H9 (cell line): ENCODE data around the gene MAL. TPM values are rescaled to one million over a fixed set of nuclear protein-coding genes. Genes with fewer than 3 reads are reported as not detected.

Experiments
- DNase-seq: peaks from one replicate; pipeline ENCODE4 v3.0.0-alpha.2; 2017
- H2AFZ ChIP-seq: one replicate; pipeline ENCODE4 v1.6.1; 2013; ENCODE audit warnings: mild to moderate bottlenecking, low read length, control low read depth, moderate library complexity
- H2AK5ac ChIP-seq: 2 replicates; pipeline ENCODE4 v1.6.1; 2013; ENCODE audit warnings: low read length, control low read depth, mixed read lengths; ENCODE audit not compliant: insufficient read length
- H2BK120ac ChIP-seq: one replicate; pipeline ENCODE4 v1.6.1; 2013; ENCODE audit warnings: low read depth, mild to moderate bottlenecking, low read length, control low read depth, inconsistent platforms; ENCODE audit not compliant: poor library complexity, severe bottlenecking
- H2BK12ac ChIP-seq: 2 replicates; pipeline ENCODE4 v1.6.1; 2013; ENCODE audit warnings: low read length, control low read depth, mixed read lengths, low read depth; ENCODE audit not compliant: insufficient read length
- H2BK15ac ChIP-seq: 2 replicates; pipeline ENCODE4 v1.6.1; 2013; ENCODE audit warnings: low read depth, low read length, control low read depth
- H2BK20ac ChIP-seq: one replicate; pipeline ENCODE4 v1.6.1; 2013; ENCODE audit warnings: low read depth, mild to moderate bottlenecking, low read length, control low read depth, inconsistent platforms; ENCODE audit not compliant: poor library complexity, severe bottlenecking
- H2BK5ac ChIP-seq: 2 replicates; pipeline ENCODE4 v1.6.1; 2013; ENCODE audit warnings: low read length, control low read depth, mixed read lengths; ENCODE audit not compliant: insufficient read length
- H3K14ac ChIP-seq: 2 replicates; pipeline ENCODE4 v1.6.1; 2013; ENCODE audit warnings: low read length, control low read depth; ENCODE audit not compliant: insufficient read depth
- H3K18ac ChIP-seq: 2 replicates; pipeline ENCODE4 v1.6.1; 2013; ENCODE audit warnings: low read depth, mild to moderate bottlenecking, mixed read lengths, low read length, control low read depth; ENCODE audit not compliant: insufficient read length
- H3K23ac ChIP-seq: 2 replicates; pipeline ENCODE4 v1.6.1; 2013; ENCODE audit warnings: low read length, control low read depth, mixed read lengths, low read depth; ENCODE audit not compliant: insufficient read length
- H3K23me2 ChIP-seq: 2 replicates; pipeline ENCODE4 v1.6.1; 2013; ENCODE audit warnings: low read depth, mild to moderate bottlenecking, mixed read lengths, low read length, control low read depth; ENCODE audit not compliant: insufficient read length, poor library complexity, severe bottlenecking
- H3K27ac ChIP-seq: 2 replicates; pipeline ENCODE4 v1.5.1; 2013; ENCODE audit warnings: low read length, control low read depth, mixed read lengths, low read depth; ENCODE audit not compliant: insufficient read length
- H3K27me3 ChIP-seq: 2 replicates; pipeline ENCODE4 v1.6.1; 2013; ENCODE audit warnings: low read length, control low read depth, inconsistent platforms; ENCODE audit not compliant: insufficient read depth
- H3K4ac ChIP-seq: 2 replicates; pipeline ENCODE4 v1.6.1; 2013; ENCODE audit warnings: low read depth, mild to moderate bottlenecking, control low read depth, inconsistent platforms, low read length, moderate library complexity
- H3K4me1 ChIP-seq: 2 replicates; pipeline ENCODE4 v1.6.1; 2013; ENCODE audit warnings: low read length, control low read depth, inconsistent platforms; ENCODE audit not compliant: insufficient read depth
- H3K4me2 ChIP-seq: 2 replicates; pipeline ENCODE4 v1.6.1; 2013; ENCODE audit warnings: low read length, control low read depth, mixed read lengths; ENCODE audit not compliant: insufficient read length, insufficient read depth
- H3K56ac ChIP-seq: 2 replicates; pipeline ENCODE4 v1.6.1; 2013; ENCODE audit warnings: low read depth, mild to moderate bottlenecking, mixed read lengths, low read length, control low read depth; ENCODE audit not compliant: insufficient read length
- H3K79me1 ChIP-seq: 2 replicates; pipeline ENCODE4 v1.6.1; 2013; ENCODE audit warnings: low read depth, mild to moderate bottlenecking, moderate library complexity, low read length, control low read depth, inconsistent platforms; ENCODE audit not compliant: insufficient read depth, poor library complexity, severe bottlenecking
- H3K79me2 ChIP-seq: 2 replicates; pipeline ENCODE4 v1.6.1; 2013; ENCODE audit warnings: low read length, control low read depth, inconsistent platforms; ENCODE audit not compliant: insufficient read depth
- H3K9ac ChIP-seq: 2 replicates; pipeline ENCODE4 v1.6.1; 2013; ENCODE audit warnings: low read length, control low read depth, mixed read lengths; ENCODE audit not compliant: insufficient read length; ENCODE audit errors: extremely low read depth
- H3K9me3 ChIP-seq: one replicate; pipeline ENCODE4 v1.6.1; 2013; ENCODE audit warnings: low read depth, low read length, inconsistent platforms; ENCODE audit not compliant: control insufficient read depth
- H3T11ph ChIP-seq: one replicate; pipeline ENCODE4 v1.6.1; 2013; ENCODE audit warnings: mild to moderate bottlenecking, low read length, control low read depth, inconsistent platforms
- H4K20me1 ChIP-seq: one replicate; pipeline ENCODE4 v1.6.1; 2013; ENCODE audit not compliant: control insufficient read depth, insufficient read length, insufficient read depth
- H4K5ac ChIP-seq: 2 replicates; pipeline ENCODE4 v1.6.1; 2013; ENCODE audit warnings: low read depth, mild to moderate bottlenecking, mixed read lengths, low read length, control low read depth; ENCODE audit not compliant: insufficient read length
- H4K8ac ChIP-seq: replicated peaks from 2 replicates; pipeline ENCODE4 v1.6.1; 2013; ENCODE audit warnings: low read length, control low read depth, mixed read lengths, low read depth; ENCODE audit not compliant: insufficient read length
- H4K91ac ChIP-seq: 2 replicates; pipeline ENCODE4 v1.6.1; 2013; ENCODE audit warnings: low read depth, mild to moderate bottlenecking, moderate library complexity, mixed read lengths, low read length, control low read depth; ENCODE audit not compliant: insufficient read length
- H3K27ac Mint-ChIP-seq, 3 experiments: 2 replicates in 2 of 3; 3 replicates in 1 of 3; pipeline ENCODE4 v1.8.0; 2020 to 2021; ENCODE audit warnings: mixed read lengths in 3 of 3, mild to moderate bottlenecking in 1 of 3, moderate library complexity in 1 of 3
- H3K27me3 Mint-ChIP-seq: 2 replicates; pipeline ENCODE4 v1.8.0; 2021; ENCODE audit warnings: low read depth, mild to moderate bottlenecking, moderate library complexity, mixed read lengths
- H3K36me3 Mint-ChIP-seq, 3 experiments: 2 replicates in 2 of 3; 3 replicates in 1 of 3; pipeline ENCODE4 v1.8.0; 2020 to 2021; ENCODE audit warnings: low read depth in 3 of 3, mixed read lengths in 3 of 3; ENCODE audit not compliant: insufficient read depth in 1 of 3
- H3K4me1 Mint-ChIP-seq, 2 experiments: 2 replicates each; pipeline ENCODE4 v1.8.0; 2020; ENCODE audit warnings: mixed read lengths in 2 of 2
- H3K4me3 Mint-ChIP-seq, 2 experiments: 2 replicates in 1 of 2; 3 replicates in 1 of 2; pipeline ENCODE4 v1.8.0; 2020 to 2021; ENCODE audit warnings: mild to moderate bottlenecking in 2 of 2, mixed read lengths in 2 of 2, moderate library complexity in 1 of 2
- H3K9me3 Mint-ChIP-seq, 2 experiments: 2 replicates in 1 of 2; 3 replicates in 1 of 2; pipeline ENCODE4 v1.8.0; 2020; ENCODE audit warnings: mild to moderate bottlenecking in 2 of 2, mixed read lengths in 2 of 2, moderate library complexity in 1 of 2
- WGBS: extraction: QIAGEN DNeasy Blood & Tissue Kit; methylation state at CpG from one replicate; pipeline ENCODE4 v1.1.7; 2013; ENCODE audit warnings: missing lambda C conversion rate, low lambda C conversion rate, mixed read lengths; ENCODE audit not compliant: insufficient read length; ENCODE audit errors: extremely low coverage; 5-methylcytosine and 5-hydroxymethylcytosine counted together
- total RNA-seq: library from RNA; stranded (reverse); gene quantifications from 2 replicates; pipeline ENCODE4 v1.2.1, GENCODE V29; 2021
- TF ChIP-seq, protein P1 (sequence below): fragments of 200-600 bp; sonication (generic); conservative IDR thresholded peaks from 3 replicates; pipeline ENCODE4 v1.8.0; 2021; ENCODE audit warnings: antibody characterized with exemption, mild to moderate bottlenecking

Gene MAL
- total RNA-seq, 1 experiment from 2014 or later: not detected

DNA sequence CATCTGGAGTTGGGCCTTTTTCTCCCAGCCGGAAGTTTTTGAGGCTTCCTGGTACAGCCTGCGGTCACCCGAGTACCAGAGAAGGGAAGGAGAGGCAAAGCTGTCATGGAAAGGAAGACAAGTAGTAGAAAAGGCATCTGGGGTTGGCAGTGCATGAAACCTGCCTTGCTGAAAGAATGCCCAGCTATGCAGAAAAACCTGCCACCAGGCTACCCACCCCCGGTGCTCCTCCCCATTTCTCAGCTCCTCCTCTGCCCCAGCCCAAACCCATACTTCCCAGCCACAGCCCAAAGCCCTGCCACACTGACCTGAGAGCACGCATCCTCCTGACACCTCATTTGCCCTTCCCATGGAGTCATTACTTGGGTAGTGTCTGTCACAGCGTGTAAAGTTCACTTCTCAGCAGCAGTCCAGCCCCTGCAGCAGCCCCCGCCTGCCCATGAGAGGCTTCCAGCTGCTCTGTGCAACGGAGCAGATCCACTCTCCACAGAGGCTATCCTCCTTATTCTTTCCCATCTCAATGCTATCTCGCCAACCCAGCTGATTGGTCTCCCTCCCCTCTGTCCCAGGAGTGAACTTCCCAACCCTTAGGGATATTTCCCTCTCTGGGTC lies 40.4 kb upstream of the MAL start:
- WGBS: no CpG with 5 or more reads among the region's 9 CpGs

More for the DNA sequence above, 40.4 kb upstream of the MAL start:
- Histone ChIP-seq H4K8ac (no peak overlapping the region), H3K23me2 (no peaks in the 10 kb centered on the region), H4K20me1 (no peaks in the 10 kb centered on the region), H3K79me1 (no peaks in the 10 kb centered on the region), H3K4me2 (no peak overlapping the region), H2BK120ac (no peak overlapping the region), H4K91ac (no peak overlapping the region), H2BK5ac (no peak overlapping the region), H3K56ac (no peak overlapping the region), H3T11ph (no peak overlapping the region), H3K4me1 (no peaks in the 10 kb centered on the region), H3K18ac (no peak overlapping the region), H3K9ac (no peak overlapping the region), H3K27ac (no peak overlapping the region), H3K23ac (no peak overlapping the region), H2BK12ac (no peak overlapping the region), H2BK20ac (no peak overlapping the region), H3K14ac (no peak overlapping the region), H3K9me3 (no peaks in the 10 kb centered on the region), H3K27me3 (no peaks in the 10 kb centered on the region), H3K4ac (no peak overlapping the region), H2AFZ (no peak overlapping the region), H4K5ac (no peak overlapping the region), H2AK5ac (no peak overlapping the region), H2BK15ac (no peak overlapping the region), H3K79me2 (no peaks in the 10 kb centered on the region)
- Mint-ChIP-seq H3K27ac (no peak overlapping the region), H3K9me3 (peaks cover 0 to 3% of the 10 kb centered on the region in 2 experiments; a peak in 1 of 5 replicates), H3K4me1 (peaks cover 0 to 4% of the 10 kb centered on the region in 2 experiments; a peak in 1 of 4 replicates), H3K36me3 (no peaks in the 10 kb centered on the region), H3K4me3 (no peak overlapping the region), H3K27me3 (peaks cover 58% of the 10 kb centered on the region)
- TF ChIP-seq, protein P1, sequence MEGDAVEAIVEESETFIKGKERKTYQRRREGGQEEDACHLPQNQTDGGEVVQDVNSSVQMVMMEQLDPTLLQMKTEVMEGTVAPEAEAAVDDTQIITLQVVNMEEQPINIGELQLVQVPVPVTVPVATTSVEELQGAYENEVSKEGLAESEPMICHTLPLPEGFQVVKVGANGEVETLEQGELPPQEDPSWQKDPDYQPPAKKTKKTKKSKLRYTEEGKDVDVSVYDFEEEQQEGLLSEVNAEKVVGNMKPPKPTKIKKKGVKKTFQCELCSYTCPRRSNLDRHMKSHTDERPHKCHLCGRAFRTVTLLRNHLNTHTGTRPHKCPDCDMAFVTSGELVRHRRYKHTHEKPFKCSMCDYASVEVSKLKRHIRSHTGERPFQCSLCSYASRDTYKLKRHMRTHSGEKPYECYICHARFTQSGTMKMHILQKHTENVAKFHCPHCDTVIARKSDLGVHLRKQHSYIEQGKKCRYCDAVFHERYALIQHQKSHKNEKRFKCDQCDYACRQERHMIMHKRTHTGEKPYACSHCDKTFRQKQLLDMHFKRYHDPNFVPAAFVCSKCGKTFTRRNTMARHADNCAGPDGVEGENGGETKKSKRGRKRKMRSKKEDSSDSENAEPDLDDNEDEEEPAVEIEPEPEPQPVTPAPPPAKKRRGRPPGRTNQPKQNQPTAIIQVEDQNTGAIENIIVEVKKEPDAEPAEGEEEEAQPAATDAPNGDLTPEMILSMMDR: no peak
- no peak for DNase-seq
